GM12878 (cell line): ENCODE data around the gene HSPA2. TPM values are rescaled to one million over a fixed set of nuclear protein-coding genes. Genes with fewer than 3 reads are reported as not detected.
A peak's percentile ranks its signal among the peaks of the same experiment; 100 is the strongest.

Experiments
- ATF2 ChIP-seq: IDR thresholded peaks from 2 replicates; pipeline ENCODE4 v1.6.1; 2012; ENCODE audit warnings: low read length, inconsistent platforms
- BCL3 ChIP-seq: IDR thresholded peaks from 2 replicates; pipeline ENCODE4 v1.6.1; 2011; ENCODE audit warnings: borderline replicate concordance, low read depth, mild to moderate bottlenecking, moderate library complexity, low read length; ENCODE audit not compliant: insufficient read depth, poor library complexity, severe bottlenecking
- BCLAF1 ChIP-seq: fragments of 450-650 bp; IDR thresholded peaks from 2 replicates; pipeline ENCODE4 v1.6.1; 2017; ENCODE audit warnings: antibody characterized with exemption, mild to moderate bottlenecking, moderate library complexity
- BRCA1 ChIP-seq: IDR thresholded peaks from 2 replicates; pipeline ENCODE4 v1.6.1; 2011; ENCODE audit warnings: low read depth, low read length, improper control_type of control experiment
- CTCF ChIP-seq, 3 experiments: IDR thresholded peaks in 2 of 3; conservative IDR thresholded peaks in 1 of 3; 2 replicates each; pipeline ENCODE4 v1.5.1; 2011; ENCODE audit warnings: low read depth in 3 of 3, low read length in 3 of 3, mild to moderate bottlenecking in 3 of 3, control low read depth in 2 of 3, moderate library complexity in 2 of 3, inconsistent platforms in 1 of 3, mixed read lengths in 1 of 3; ENCODE audit not compliant: control insufficient read depth in 2 of 3, insufficient read depth in 1 of 3; ENCODE audit errors: extremely low read depth in 1 of 3
- ETV6 ChIP-seq, 2 experiments: fragments of 450-650 bp in 1 of 2; IDR thresholded peaks in 1 of 2; conservative IDR thresholded peaks in 1 of 2; 2 replicates each; pipeline ENCODE4 v1.6.1; 2014; ENCODE audit warnings: antibody characterized with exemption in 1 of 2, borderline replicate concordance in 1 of 2, low read depth in 1 of 2, mild to moderate bottlenecking in 1 of 2, moderate library complexity in 1 of 2
- FOXM1 ChIP-seq: IDR thresholded peaks from 2 replicates; pipeline ENCODE4 v1.6.1; 2012; ENCODE audit warnings: low read depth, mild to moderate bottlenecking, inconsistent platforms, low read length, moderate library complexity
- GATAD2B ChIP-seq: fragments of 450-650 bp; conservative IDR thresholded peaks from 2 replicates; pipeline ENCODE4 v1.6.1; 2017; ENCODE audit warnings: low read depth, mild to moderate bottlenecking, moderate library complexity
- JUND ChIP-seq: IDR thresholded peaks from 2 replicates; pipeline ENCODE4 v1.6.1; 2012; ENCODE audit warnings: low read depth, mild to moderate bottlenecking, low read length, improper control_type of control experiment, moderate library complexity
- LARP7 ChIP-seq: fragments of 450-650 bp; IDR thresholded peaks from 2 replicates; pipeline ENCODE4 v1.6.1; 2017; ENCODE audit warnings: mild to moderate bottlenecking
- MAX ChIP-seq: IDR thresholded peaks from 2 replicates; pipeline ENCODE4 v1.6.1; 2012; ENCODE audit warnings: low read depth, low read length, improper control_type of control experiment
- MTA2 ChIP-seq: fragments of 450-650 bp; IDR thresholded peaks from 2 replicates; pipeline ENCODE4 v1.6.1; 2016; ENCODE audit warnings: low read depth, mild to moderate bottlenecking, moderate library complexity
- NRF1 ChIP-seq: conservative IDR thresholded peaks from 2 replicates; pipeline ENCODE4 v1.6.1; 2011; ENCODE audit warnings: mild to moderate bottlenecking, low read depth, low read length, improper control_type of control experiment
- RAD21 ChIP-seq: IDR thresholded peaks from 2 replicates; pipeline ENCODE4 v1.6.1; 2011; ENCODE audit warnings: mild to moderate bottlenecking, low read depth, low read length, moderate library complexity; ENCODE audit not compliant: insufficient read depth
- SIN3A ChIP-seq: IDR thresholded peaks from 2 replicates; pipeline ENCODE4 v1.6.1; 2012; ENCODE audit warnings: low read depth, low read length, improper control_type of control experiment
- SUZ12 ChIP-seq: fragments of 200-600 bp; sonication (generic); IDR thresholded peaks from one replicate; pipeline ENCODE4 v1.6.1; 2018; ENCODE audit warnings: antibody characterized with exemption, mild to moderate bottlenecking; ENCODE audit not compliant: unreplicated experiment
- ZNF217 ChIP-seq: fragments of 450-650 bp; IDR thresholded peaks from 2 replicates; pipeline ENCODE4 v1.6.1; 2017; ENCODE audit warnings: antibody characterized with exemption, mild to moderate bottlenecking
- polyA plus RNA-seq, 11 experiments: library from polyadenylated mRNA; depleted of rRNA in 4 of 11; unstranded in 6 of 11; stranded (reverse) in 5 of 11; fragments of >200 nt; fragmentation: Nextera tagmentation in 4 of 11; fragmentation: Illumina TruSeq in 1 of 11; extraction: Ambion mirVana in 4 of 11; extraction: Trizol in 1 of 11; gene quantifications; 1 replicate in 1 of 11; 2 replicates in 10 of 11; pipeline versions ENCODE4 v1.2.1 to v1.2.3, GENCODE V29; 2011 to 2016; ENCODE audit warnings: inconsistent platforms in 2 of 11, missing spikeins in 2 of 11, low read depth in 1 of 11
- total RNA-seq, 4 experiments: library from RNA; depleted of rRNA in 3 of 4; stranded (reverse); fragments of >200 nt in 3 of 4; fragmentation: Illumina TruSeq in 1 of 4; extraction: Trizol in 1 of 4; gene quantifications; 2 replicates each; pipeline versions ENCODE4 v1.2.1 to v1.2.3, GENCODE V29; 2013 to 2021

Gene HSPA2
- total and polyA plus RNA-seq, 10 of the 15 experiments (the other 5 are each of a cell fraction or from before 2014, with no cell fraction given), result 0.02 to 1.2 (median 0.65) TPM

GRCh38 chr14:64540208-64541202 lies at the start of gene HSPA2 (continued):
- TF ChIP-seq BCL3 (no peak), SIN3A (no peak), FOXM1 (no peak), GATAD2B (no peak), SUZ12 (no peak), BCLAF1 (no peak), ETV6 (conservative IDR thresholded peaks at IDR 0.05 in 1 of 2, IDR thresholded peaks at IDR 0.05 in 1 of 2; ENCODE audit: borderline replicate concordance in 1 of 2, low read depth in 1 of 2) (no peak), CTCF (IDR thresholded peaks at IDR 0.05 in 2 of 3, conservative IDR thresholded peaks at IDR 0.05 in 1 of 3; ENCODE audit: control insufficient read depth in 2 of 3, extremely low read depth in 1 of 3, insufficient read depth in 1 of 3, low read depth in 3 of 3, low read length in 3 of 3) (peak; percentile 69 to 84 (median 77)), RAD21 (0 out of 2 replicates have a peak, but pooled peaks have one; percentile 32), MTA2 (no peak), JUND (no peak), MAX (no peak), NRF1 (no peak), BRCA1 (no peak), LARP7 (no peak), ATF2 (no peak), ZNF217 (no peak)
